Stimulated activated CD8-positive, alpha-beta memory T cell treated with anti-CD3 and anti-CD28 coated beads, Interleukin-4, amount 100 ng/mL, for 1 hour (primary cell): ENCODE data around the gene CCDC106.

ENCODE experiments used
- DNase-seq, 2 donors: peaks; one replicate each; pipeline ENCODE4 v3.0.0-alpha.2; 2020; ENCODE audit warnings: low read depth in 2 of 2, low spot score in 1 of 2

The CCDC106 gene

DNA sequence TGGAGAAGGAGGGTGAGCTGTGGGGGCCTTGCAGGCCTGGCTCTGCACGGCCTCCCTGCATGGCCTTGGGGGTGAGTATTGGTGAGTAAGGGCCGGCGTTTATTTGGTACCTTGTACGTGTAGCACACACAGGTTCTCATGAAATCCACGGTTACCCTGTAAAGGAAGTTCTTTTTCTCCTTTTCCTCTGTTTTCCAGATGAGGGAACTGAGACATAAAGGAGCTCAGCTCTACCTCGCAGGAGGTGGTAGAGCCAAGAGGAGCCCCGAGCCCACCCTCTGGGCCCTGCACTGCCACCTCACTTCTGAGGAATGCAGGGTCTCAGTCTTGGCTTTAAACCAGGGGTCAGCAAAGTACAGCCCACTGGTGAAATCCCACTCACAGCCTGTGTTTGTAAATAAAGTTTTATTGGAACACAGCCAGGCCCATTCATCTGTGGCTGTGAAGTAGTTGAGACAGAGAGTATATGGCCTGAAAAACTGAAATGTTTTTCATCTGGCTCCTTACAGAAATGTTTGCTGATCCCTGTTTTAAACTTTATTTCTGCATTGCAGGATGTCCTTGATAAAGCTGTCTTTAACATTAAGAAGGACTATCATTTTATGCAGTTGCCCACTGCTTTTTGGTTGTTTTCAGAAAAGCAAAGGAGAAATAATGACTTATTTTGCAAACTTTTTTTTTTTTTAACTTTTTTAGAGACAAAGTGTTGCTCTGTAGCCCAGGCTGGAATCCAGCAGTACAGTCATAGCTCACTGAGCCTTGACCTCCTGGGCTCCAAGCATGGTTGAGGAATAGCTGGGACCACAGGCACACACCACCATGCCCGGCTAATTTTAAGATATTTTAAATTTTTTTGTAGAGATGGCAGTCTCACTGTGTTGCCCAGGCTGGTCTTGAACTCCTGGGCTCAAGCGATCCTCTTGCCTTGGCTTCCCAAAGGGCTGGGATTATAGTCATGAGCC is 33.4 kb downstream of the CCDC106 start:
- DNase-seq, result no peak

DNA sequence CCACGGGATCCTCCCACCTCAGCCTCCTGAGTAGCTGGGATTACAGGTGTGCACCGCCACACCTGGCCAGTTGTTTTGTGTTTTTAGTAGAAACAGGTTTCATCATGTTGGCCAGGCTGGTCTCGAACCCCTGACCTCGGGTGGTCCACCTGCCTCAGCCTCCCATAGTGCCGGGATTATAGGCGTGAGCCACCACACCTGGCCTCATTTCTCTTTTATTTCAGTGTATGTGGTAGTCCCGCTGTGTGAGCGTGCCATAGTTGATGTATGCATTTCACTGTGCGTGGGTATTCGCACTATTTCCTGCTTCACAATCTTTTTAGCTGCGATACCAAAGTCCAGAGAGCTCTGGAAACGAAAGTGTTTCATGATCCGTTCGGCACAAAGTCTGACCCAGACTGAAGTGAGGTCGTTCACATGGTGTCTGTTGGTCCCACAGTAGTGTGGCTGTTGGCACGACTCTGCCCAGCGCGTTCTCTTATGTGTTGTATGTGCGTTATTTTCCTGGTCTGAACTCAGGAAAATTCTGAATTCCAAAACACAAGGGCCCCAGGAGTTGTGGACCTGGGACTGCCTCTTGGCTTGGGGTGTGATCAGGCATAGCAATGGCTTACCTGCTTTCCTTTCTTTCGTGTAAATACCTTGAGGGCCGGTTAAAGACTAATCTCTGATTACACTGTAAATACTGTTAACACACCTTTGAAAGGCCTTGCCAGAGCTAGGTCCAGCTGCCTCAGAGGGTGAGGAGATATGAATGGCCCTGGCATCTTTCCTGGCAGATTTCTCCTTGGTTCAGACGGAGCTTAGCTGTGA is 35.6 kb downstream of the CCDC106 start:
- no peak for DNase-seq

DNA sequence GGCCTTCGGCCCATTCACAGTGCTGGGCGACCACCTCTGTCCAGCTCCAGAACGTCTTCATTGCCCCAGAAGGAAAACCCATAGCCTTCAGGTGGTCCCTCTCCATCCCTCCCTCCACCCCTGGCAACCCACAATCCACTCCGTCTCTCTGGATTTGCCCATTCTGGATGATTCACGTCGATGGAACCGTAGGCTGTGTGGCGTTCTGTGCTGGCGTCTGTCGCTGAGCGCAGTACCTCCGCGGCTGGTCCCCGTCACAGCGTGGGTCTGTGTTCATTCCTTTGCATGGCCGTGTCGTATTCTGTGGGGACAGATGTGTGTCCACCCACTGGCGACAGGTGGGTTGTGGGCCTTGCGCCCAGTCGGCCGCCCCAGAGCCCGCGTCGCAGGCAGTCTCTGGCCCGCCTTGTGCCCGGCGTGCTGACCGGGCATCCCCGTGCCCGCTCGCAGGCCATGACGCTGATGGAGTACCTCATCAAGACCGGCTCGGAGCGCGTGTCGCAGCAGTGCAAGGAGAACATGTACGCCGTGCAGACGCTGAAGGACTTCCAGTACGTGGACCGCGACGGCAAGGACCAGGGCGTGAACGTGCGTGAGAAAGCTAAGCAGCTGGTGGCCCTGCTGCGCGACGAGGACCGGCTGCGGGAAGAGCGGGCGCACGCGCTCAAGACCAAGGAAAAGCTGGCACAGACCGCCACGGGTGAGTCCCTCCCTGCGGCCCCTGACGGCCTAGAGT is 37.1 kb downstream of the CCDC106 start:
- DNase-seq, result no peak

DNA sequence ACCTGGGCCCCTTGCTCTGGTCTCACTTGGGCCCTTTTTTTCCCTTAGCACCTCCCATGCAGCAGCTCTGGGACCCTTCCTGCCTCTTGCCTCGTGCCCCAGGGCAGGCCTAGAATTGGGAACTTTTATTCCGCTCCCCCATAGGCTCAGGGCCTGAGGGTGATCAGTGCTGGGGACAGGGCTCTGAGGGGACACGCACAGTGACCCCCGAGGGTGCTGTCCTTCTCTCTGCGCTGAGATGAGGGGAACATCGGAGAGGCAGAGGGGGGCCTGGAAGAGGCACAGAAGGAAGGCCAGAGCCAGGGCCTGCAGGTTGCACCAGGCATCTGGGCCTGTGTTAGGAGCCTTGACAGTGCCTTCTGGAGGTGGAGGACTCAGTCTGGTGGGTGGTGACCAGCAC is 37.8 kb downstream of the CCDC106 start:
- no peak for DNase-seq

DNA sequence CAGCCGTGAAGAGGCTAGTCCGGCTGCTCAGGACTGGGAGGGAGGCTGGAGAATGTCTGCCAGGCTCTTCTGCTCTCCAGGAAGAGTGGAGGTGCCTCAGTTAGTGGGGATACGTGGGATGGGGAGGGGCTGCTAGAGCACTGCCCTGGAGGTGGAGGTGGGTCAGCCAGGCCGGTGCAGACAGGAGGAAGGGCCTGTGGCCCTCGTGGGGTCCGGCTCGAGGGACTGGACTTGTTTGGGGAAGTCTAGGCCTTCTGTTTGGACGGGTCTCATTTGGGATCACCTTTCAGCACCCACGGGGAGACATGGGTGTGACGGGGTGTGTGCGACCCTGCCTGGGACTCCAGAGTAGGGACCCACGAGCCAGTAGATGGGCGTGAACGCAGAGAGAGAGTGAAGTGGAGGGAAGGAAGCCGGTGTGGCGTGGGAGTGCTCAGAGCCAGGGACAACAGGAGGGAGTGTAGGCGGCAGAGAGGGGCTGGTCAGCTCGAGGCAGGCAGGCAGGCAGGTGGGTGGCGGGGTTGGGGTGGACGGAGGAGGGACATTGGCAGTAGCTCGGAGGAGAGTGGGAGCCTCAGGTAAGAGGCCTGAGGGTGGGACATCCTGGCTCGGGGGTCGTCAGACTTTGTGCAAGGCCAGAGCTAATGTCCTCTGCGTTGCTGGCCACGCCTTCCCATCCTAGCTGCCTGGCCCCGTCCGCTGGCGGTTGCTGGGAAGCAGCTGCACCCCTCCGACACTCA is 38.5 kb downstream of the CCDC106 start:
- DNase-seq, result no peak

DNA sequence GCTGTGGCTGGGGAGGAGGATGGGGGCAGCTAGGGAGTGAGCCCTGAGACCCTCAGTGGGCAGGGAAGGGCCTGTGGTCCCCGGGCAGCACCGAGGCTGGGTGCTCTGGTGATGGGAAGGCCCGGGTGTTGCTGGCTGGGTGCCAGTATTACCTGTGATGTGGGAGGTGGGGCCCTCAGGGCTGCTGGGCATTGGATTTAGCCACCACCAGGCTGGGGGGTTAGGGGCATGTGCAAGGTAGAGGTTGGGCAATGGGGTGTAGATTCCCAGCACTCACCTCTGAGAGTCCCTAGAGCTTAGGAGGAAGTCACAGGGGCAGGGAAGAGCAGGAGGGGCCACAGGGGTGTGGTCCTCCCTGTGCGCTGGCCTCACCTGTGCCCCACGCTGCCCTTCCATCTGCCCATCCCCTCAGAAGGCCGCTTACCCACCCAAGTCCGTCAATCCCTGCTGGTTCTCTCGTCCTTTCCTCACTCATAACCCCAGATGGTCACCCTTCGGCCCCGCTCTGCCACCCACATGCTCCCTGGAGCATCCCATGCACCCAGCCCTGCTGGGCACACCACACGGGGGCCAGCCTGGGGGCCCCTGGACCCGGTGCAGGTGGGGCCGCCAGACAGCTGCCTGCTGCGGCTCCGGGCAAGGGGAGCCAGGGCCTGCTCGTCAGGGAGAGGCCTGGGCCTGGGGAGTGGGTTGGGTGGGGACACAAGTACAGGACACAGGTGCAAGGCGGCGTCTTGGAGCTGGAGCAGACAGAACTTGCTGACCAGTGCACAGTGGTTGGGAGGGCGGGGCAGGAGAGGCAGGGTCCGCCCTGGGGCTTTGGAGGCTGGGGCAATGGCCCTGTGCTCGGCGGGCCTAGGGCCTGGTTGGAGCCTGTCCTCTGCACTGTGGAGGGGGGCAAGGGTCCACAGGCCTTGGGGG is 39.5 kb downstream of the CCDC106 start:
- DNase-seq, result no peak

DNA sequence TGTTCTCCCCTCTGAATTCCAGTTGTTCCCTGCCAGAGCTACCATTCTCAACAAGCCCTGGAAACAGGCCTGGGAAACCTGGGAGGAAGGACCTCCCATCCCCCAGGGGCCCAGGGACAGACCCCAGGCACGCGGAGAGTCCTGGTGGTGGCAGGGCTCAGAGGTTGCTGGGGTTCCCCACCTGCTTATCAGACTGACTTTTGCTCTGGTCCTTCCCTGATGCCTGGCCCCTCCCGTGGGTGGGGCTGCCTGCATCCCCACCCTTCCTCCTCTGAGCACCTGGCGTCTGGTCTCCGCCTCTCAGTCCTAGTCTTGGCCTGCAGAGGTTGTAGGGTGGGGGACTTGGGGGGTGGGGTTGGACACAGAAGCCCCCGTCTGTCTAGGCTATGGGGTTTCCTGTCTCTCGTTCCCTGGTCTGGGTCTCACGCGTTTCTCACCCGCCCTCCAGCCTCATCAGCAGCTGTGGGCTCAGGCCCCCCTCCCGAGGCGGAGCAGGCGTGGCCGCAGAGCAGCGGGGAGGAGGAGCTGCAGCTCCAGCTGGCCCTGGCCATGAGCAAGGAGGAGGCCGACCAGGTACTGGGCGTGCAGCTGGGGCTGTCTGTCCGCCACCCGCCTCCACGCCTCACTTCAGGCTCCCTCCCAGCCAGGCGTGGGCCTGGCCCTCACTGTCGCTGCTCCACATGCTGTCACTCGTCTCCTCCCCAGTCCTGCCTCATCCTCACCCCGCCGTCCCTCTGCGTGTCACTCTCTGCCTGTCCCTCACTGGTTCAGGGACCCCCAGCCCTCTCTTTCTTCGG is 40.6 kb downstream of the CCDC106 start:
- no peak for DNase-seq

DNA sequence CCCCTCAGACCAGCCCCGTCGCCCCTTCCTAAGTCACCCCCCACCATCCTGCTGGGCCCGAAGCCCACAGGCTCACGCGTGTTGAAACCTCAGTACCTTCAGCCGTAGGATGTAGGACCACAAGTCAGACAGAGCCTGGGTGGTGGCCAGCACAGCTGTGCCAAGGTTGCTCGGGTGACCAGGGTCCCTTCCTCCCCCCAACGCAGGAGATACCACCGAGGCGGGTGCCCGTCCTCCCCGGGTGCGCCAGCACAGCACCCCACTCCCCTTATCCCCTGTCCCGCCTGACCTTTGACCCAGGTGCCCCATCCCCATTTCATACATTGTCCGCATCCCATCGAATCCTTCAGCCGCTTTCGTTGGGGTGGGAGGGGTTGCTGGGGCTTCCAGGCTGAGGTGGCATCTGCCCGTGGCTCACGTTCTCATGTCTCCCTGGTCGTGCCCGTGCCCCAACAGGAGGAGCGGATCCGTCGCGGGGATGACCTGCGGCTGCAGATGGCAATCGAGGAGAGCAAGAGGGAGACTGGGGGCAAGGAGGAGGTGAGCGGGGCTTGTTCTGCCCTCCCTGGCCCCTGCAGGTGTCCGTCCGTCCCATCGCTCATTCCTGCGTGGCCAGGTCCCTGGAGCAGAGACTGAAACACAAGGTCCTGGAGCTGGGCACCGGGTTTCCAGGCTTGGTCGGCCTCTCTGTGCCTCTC is 41.5 kb downstream of the CCDC106 start:
- no peak for DNase-seq

DNA sequence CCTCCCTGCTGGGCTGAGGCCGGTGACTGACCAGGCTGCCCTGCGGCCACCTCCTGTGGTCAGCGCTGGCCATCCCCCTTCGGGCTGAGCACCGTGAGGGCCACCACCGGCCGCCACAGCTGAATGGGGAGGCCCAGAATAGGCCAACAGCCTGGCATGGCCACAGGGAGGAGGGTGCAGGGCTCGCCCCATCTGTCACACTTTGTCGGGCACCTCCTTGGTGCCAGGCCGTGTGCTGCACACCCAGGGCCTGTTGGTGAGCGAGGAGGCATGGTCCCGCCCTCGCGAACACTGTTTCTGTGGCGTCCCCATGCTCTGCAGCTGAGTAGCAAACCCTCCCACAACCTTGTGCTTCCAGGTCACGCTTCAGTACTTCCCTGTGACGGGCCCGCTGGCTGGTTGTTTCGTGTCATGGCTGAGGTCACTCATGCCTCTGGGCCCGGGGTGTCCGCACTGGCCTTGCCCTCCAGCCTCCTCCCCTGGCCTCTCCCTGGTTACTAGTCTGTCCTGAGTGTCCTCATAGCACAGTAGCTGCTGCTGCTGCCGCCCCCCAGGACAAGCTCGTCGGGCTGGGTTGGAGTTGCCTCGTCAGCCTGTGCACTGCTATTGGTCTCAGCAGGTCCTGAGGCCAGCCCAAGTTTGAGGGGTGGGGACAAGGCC is 42.2 kb downstream of the CCDC106 start:
- no peak for DNase-seq

DNA sequence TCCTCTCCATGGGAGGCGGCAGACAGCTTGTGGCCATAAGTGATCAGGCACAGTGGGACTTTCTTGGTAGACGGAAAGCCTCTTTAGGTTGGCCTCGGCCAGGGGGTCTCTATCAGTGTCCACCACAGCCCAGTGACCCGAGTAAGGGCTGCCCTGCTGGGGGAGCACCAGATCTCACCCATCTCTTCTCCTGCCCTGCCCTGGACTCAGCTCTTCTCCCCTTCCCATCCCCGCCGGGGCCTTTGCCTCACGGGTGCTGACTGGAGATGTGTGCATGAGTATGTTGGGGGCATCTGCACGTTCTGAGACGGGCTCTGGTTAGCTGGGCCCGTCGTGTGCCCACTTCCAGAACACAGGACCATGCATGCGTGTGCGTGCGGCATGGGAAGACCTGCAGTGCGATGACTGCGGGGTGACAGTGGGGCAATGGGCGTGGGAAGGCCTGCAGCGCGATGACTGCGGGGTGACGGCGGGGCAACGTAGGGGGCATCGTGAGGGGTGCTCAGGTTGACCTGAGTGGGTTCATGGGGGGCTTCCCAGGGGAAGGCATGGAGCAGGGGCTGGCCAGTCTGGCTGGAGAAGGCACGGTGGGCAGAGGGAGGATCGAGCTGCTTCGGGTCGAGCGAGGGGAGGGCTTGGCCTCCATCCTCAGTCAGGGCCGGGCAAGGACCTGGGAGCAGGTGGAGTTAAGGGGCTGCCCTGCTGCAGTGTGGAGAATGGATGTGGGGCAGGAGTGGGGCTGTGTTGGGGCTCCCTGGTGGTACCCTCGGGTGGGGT is 42.9 kb downstream of the CCDC106 start:
- DNase-seq, result no peak

DNA sequence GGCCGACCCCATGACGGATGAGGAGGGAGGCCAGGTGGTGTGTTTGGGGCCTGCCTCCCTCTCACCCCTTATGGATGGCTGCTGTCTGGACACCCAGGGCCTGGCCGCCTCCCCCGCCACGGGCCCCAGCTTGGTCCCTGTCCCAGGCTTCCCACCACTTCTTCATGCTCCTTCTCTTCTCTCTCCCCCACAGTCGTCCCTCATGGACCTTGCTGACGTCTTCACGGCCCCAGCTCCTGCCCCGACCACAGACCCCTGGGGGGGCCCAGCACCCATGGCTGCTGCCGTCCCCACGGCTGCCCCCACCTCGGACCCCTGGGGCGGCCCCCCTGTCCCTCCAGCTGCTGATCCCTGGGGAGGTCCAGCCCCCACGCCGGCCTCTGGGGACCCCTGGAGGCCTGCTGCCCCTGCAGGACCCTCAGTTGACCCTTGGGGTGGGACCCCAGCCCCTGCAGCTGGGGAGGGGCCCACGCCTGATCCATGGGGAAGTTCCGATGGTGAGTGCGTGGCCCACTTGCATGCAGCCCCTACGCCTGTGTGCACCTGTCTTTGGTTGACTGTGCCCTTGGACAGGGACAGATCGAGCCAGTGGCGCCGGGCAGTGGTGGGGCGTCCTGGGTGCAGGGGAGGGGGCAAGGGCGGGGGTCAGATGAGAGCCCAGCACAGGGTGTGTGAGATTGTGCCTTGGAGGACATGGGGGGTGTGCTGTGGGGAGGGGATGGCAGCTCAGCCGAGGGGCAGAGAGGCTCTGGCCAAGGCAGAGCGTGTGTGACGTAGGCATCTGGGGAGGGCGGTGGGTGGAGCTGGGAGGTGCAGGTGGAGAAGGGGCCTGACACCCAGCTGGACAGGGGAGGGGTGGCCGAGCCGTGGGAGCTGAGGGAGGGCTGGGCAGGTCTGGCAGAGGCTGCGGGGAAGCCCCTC is 43.8 kb downstream of the CCDC106 start:
- DNase-seq, result no peak

DNA sequence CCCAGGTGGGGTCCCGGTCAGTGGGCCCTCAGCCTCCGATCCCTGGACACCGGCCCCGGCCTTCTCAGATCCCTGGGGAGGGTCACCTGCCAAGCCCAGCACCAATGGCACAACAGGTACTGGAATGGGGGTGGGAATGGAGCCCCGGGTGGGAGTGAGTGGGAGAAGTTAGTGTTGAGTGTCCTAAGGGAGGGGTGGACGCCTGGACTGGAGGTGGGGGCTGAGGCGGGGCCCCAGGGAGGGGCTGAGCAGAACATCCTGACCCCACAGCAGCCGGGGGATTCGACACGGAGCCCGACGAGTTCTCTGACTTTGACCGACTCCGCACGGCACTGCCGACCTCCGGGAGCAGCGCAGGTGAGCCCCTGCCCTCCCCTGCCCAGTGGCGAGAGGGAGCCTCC is 44.7 kb downstream of the CCDC106 start:
- no peak for DNase-seq

DNA sequence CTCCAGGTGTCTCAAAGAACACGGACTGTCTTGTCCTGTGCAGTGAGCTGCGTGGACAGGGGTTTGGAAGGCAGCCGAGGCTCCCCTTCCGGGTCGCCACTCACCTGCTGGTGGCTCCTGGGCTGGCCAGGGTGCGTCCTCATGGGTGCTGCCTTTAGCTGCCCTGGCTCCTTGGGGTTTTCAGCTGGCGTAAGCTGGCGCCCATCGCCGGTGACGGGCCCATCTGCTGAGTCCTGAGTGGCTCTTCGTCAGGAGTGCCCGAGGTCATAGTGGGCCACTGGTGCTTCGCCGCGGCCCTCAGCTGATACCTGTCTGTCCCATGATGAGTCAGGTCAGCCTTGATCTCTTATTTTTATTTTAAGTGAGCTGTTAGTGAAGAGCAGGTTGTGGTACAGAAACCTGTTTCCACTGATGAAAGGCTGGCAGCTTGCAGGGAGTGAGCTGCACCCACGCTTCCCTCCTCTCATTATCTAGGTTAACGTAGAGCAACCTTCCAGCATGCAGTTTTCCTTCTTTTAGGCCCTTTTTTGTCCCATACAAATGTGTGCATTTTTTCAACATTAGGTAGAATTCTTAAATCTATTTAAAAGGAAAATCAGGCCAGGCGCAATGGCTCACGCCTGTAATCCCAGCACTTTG is 45.4 kb downstream of the CCDC106 start:
- no peak for DNase-seq

DNA sequence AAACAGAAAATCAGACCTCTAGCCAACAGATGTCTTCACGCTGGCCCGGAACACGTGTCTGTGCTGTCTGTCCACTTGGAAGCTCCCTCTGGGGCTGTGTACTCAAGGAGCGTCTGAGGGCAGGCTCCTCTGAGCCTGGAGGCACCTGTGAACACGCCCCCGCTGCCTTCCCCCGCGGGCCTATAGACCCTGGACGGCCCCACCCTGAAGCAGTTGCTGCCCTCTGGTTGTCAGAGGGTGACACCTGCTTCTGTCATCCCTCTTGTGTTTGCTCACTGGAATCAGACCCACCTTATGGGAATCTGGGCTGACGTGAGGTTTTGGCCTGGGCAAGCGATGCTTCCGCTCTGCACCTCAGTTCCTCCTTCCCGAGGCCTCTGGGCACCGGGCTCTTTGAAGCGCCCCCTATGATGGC is 46.2 kb downstream of the CCDC106 start:
- no peak for DNase-seq

DNA sequence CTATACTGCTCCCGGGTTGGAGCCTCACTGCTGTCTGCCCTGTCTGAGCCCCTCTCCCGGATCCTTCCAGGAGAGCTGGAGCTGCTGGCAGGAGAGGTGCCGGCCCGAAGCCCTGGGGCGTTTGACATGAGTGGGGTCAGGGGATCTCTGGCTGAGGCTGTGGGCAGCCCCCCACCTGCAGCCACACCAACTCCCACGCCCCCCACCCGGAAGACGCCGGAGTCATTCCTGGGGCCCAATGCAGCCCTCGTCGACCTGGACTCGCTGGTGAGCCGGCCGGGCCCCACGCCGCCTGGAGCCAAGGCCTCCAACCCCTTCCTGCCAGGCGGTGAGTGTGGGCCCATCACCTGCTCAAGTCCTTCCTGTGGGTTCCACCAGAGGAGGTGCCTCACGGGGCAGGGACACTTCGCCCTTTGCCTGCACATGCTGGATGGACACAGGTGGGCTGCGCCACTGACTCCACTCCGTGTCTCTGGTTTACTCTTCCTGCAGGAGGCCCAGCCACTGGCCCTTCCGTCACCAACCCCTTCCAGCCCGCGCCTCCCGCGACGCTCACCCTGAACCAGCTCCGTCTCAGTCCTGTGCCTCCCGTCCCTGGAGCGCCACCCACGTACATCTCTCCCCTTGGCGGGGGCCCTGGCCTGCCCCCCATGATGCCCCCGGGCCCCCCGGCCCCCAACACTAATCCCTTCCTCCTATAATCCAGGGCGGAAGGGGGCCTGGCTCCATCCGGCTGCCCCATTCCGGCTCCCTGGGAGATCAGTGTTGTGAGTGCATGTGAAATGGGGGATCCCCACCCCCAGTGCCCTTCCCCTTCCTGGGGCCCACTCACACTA is 46.9 kb downstream of the CCDC106 start:
- DNase-seq, result no peak
